ENCODE measurements around the gene GIMD1. TPM values are rescaled to one million over a fixed set of nuclear protein-coding genes. Genes with fewer than 3 reads are reported as not detected.

GIMD1 gene
- total RNA-seq, 1 donor from 2014 or later = not detected

DNA sequence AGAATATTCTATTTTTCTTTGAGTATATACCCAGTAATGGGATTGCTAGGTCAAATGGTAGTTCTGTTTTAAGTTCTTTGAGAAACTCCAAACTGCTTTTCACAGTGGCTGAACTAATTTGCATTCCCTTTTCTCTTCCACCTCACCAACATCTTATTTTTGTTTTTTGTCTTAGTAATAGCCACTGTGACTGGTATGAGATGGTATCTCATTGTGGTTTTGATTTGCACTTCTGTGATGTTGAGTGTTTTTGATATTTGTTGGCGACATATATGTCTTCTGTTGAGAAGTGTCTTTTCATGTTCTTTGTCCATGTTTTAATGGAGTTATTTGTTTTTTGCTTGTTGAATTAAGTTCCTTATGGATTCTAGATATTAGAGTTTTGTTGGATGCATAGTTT, 27.8 kb downstream of the GIMD1 start:
- H3K4me3 Mint-ChIP-seq (ENCODE audit: unreplicated experiment) = no peak overlapping the region
- no peaks in the 10 kb centered on the region for H3K4me1 Mint-ChIP-seq (ENCODE audit: unreplicated experiment)
- TF ChIP-seq, protein P1, sequence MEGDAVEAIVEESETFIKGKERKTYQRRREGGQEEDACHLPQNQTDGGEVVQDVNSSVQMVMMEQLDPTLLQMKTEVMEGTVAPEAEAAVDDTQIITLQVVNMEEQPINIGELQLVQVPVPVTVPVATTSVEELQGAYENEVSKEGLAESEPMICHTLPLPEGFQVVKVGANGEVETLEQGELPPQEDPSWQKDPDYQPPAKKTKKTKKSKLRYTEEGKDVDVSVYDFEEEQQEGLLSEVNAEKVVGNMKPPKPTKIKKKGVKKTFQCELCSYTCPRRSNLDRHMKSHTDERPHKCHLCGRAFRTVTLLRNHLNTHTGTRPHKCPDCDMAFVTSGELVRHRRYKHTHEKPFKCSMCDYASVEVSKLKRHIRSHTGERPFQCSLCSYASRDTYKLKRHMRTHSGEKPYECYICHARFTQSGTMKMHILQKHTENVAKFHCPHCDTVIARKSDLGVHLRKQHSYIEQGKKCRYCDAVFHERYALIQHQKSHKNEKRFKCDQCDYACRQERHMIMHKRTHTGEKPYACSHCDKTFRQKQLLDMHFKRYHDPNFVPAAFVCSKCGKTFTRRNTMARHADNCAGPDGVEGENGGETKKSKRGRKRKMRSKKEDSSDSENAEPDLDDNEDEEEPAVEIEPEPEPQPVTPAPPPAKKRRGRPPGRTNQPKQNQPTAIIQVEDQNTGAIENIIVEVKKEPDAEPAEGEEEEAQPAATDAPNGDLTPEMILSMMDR (IDR thresholded peaks at IDR 0.05; ENCODE audit: unreplicated experiment) = no peak
- H3K27ac Mint-ChIP-seq (ENCODE audit: unreplicated experiment) = no peak overlapping the region
- no peaks in the 10 kb centered on the region for H3K27me3 Mint-ChIP-seq (ENCODE audit: unreplicated experiment)
- no peak for DNase-seq (ENCODE audit: low spot score)
- no peaks in the 10 kb centered on the region for H3K9me3 Mint-ChIP-seq (ENCODE audit: unreplicated experiment)
- peaks cover 35% of the 10 kb centered on the region for H3K36me3 Mint-ChIP-seq (ENCODE audit: low read depth, unreplicated experiment)

DNA sequence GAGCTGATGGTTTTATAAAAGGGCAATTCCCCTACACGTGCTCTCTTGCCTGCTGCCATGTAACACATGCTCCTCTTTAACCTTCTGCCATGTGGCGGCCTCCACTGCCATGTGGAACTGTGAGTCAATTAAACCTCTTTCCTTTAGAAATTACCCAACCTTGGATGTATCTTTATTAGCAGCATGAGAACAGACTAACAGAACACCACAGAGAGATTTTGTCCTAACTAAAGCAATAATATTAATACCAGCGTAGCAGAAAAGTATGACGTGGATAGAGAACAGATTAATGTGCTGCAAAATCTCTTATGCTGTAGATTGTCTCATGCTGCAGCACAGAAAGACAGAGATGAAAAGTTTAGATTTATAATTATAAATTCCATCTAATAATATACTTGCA, 29.1 kb downstream of the GIMD1 start:
- H3K4me3 Mint-ChIP-seq (ENCODE audit: unreplicated experiment) = peak overlapping the region; percentile 9
- H3K4me1 Mint-ChIP-seq (ENCODE audit: unreplicated experiment) = no peaks in the 10 kb centered on the region
- H3K36me3 Mint-ChIP-seq (ENCODE audit: low read depth, unreplicated experiment) = peaks cover 35% of the 10 kb centered on the region
- H3K27ac Mint-ChIP-seq (ENCODE audit: unreplicated experiment) = no peak overlapping the region
- no peak for DNase-seq (ENCODE audit: low spot score)
- H3K9me3 Mint-ChIP-seq (ENCODE audit: unreplicated experiment) = no peaks in the 10 kb centered on the region
- TF ChIP-seq, protein P1 (IDR thresholded peaks at IDR 0.05; ENCODE audit: unreplicated experiment) = no peak
- no peaks in the 10 kb centered on the region for H3K27me3 Mint-ChIP-seq (ENCODE audit: unreplicated experiment)

DNA sequence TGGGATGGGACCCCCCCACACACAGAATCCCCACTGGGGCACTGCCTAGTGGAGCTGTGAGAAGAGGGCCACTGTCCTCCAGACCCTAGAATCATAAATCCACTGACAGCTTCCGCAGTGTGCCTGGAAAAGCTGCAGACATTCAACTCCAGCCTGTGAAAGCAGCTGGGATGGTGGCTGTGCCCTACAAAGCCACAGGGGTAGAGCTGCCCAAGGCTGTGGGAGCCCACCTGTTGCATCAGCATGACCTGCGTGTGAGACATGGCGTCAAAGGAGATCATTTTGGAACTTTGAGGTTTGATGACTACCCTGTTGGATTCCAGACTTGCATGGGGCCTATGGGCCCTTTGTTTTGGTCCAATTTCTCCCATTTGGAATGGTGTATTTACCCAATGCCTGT, 29.9 kb downstream of the GIMD1 start:
- no peak for DNase-seq (ENCODE audit: low spot score)
- Mint-ChIP-seq H3K4me3 (ENCODE audit: unreplicated experiment) (no peak overlapping the region), H3K27ac (ENCODE audit: unreplicated experiment) (no peak overlapping the region), H3K9me3 (ENCODE audit: unreplicated experiment) (no peaks in the 10 kb centered on the region), H3K27me3 (ENCODE audit: unreplicated experiment) (no peaks in the 10 kb centered on the region), H3K4me1 (ENCODE audit: unreplicated experiment) (no peaks in the 10 kb centered on the region), H3K36me3 (ENCODE audit: low read depth, unreplicated experiment) (peaks cover 35% of the 10 kb centered on the region)
- TF ChIP-seq, protein P1 (IDR thresholded peaks at IDR 0.05; ENCODE audit: unreplicated experiment) = no peak

DNA sequence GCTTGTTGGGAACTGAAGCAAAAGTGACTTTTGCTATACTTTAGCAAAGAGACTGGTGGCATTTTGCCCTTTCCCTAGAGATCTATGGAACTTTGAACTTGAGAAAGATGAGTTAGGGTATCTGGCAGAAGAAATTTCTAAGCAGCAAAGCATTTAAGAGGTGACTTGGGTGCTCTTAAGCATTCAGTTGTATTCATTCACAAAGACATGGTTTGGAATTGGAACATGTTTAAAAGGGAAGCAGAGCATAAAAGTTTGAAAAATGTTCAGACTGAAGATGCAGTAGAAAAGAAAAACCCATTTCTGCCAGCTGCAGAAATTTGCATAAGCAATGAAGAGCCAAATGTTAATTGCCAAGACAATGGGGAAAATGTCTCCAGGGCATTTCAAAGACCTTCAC, 30.7 kb downstream of the GIMD1 start:
- no peaks in the 10 kb centered on the region for H3K27me3 Mint-ChIP-seq (ENCODE audit: unreplicated experiment)
- TF ChIP-seq, protein P1 (IDR thresholded peaks at IDR 0.05; ENCODE audit: unreplicated experiment) = no peak
- H3K4me1 Mint-ChIP-seq (ENCODE audit: unreplicated experiment) = no peaks in the 10 kb centered on the region
- peak overlapping the region; percentile 33 for H3K4me3 Mint-ChIP-seq (ENCODE audit: unreplicated experiment)
- H3K9me3 Mint-ChIP-seq (ENCODE audit: unreplicated experiment) = no peaks in the 10 kb centered on the region
- DNase-seq (ENCODE audit: low spot score) = no peak
- H3K36me3 Mint-ChIP-seq (ENCODE audit: low read depth, unreplicated experiment) = peaks cover 35% of the 10 kb centered on the region
- H3K27ac Mint-ChIP-seq (ENCODE audit: unreplicated experiment) = no peak overlapping the region

DNA sequence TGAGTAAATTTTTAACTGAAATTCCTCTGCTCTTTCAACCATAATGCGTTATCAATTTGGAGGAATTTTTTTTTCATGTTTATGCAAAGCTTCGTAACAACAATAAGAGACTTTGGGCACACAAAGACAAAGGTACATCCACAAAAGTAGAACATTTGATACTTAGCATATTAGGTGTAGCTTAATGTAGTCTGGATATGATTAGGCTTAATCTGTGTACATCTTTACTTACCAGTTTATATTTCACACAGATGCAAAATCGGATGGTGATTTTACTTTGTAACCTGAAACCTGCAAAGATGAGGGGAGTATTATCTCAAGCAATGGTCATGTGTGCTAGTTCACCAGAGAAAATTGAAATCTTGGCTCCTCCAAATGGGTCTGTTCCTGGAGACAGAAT, 32.0 kb downstream of the GIMD1 start:
- Mint-ChIP-seq H3K9me3 (ENCODE audit: unreplicated experiment) (no peaks in the 10 kb centered on the region), H3K4me1 (ENCODE audit: unreplicated experiment) (no peaks in the 10 kb centered on the region), H3K4me3 (ENCODE audit: unreplicated experiment) (no peak overlapping the region), H3K27ac (ENCODE audit: unreplicated experiment) (no peak overlapping the region), H3K27me3 (ENCODE audit: unreplicated experiment) (no peaks in the 10 kb centered on the region), H3K36me3 (ENCODE audit: low read depth, unreplicated experiment) (peaks cover 38% of the 10 kb centered on the region)
- DNase-seq (ENCODE audit: low spot score) = no peak
- TF ChIP-seq, protein P1 (IDR thresholded peaks at IDR 0.05; ENCODE audit: unreplicated experiment) = no peak
